Neural progenitor cell (in vitro differentiated cells): ENCODE results near the gene STK11IP.

Experiments
- CTCF ChIP-seq: fragments of 200-600 bp; sonication (generic); IDR thresholded peaks from 2 replicates; pipeline ENCODE4 v1.5.1; 2017; ENCODE audit warnings: antibody characterized with exemption, mild to moderate bottlenecking
- EZH2 ChIP-seq: fragments of 200-600 bp; sonication (generic); IDR thresholded peaks from 2 replicates; pipeline ENCODE4 v1.6.1; 2017; ENCODE audit warnings: antibody characterized with exemption, mild to moderate bottlenecking, moderate library complexity
- EZH2phosphoT487 ChIP-seq: fragments of 200-600 bp; sonication (generic); IDR thresholded peaks from 2 replicates; pipeline ENCODE4 v1.6.1; 2017; ENCODE audit warnings: antibody characterized with exemption

GRCh38 chr2:219609149-219609750, 11.6 kb downstream of the STK11IP start:
- no peak for TF ChIP-seq CTCF
- TF ChIP-seq EZH2phosphoT487, result no peak
- TF ChIP-seq EZH2, result no peak
